Measurements from ENCODE around the gene CGB2.
"Not testable (repeated sequence)": the region's sequence is repeated elsewhere in the genome, so short reads cannot be mapped to it uniquely, and the experiment has no call there.

GRCh38 chr19:49028686-49029085, 3.0 kb upstream of the CGB2 start:
- not testable (repeated sequence) for TF ChIP-seq CTCF (conservative IDR thresholded peaks at IDR 0.05); EZH2 (IDR thresholded peaks at IDR 0.05; ENCODE audit: low read depth)

Measured in PC-9 (cell line).